HepG2 (cell line): Measurements from ENCODE around the gene FAF2. TPM values are rescaled to one million over a fixed set of nuclear protein-coding genes. Genes with fewer than 3 reads are reported as not detected.

Experiments used
- CEBPB ChIP-seq: IDR thresholded peaks from 2 replicates; pipeline ENCODE4 v1.6.1; 2011; ENCODE audit warnings: low read depth, low read length, improper control_type of control experiment, borderline replicate concordance
- ERF ChIP-seq: IDR thresholded peaks from 2 replicates; pipeline ENCODE4 v1.6.1; 2018; ENCODE audit warnings: missing biosample characterization, missing genetic modification reagents
- FOSL2 ChIP-seq: sonication (generic); formaldehyde crosslinking; IDR thresholded peaks from 2 replicates; pipeline ENCODE4 v1.4.0; 2020; ENCODE audit warnings: missing genetic modification reagents
- ISX ChIP-seq: sonication (generic); formaldehyde crosslinking; conservative IDR thresholded peaks from 2 replicates; pipeline ENCODE4 v1.5.0; 2020; ENCODE audit warnings: missing genetic modification reagents
- JUN ChIP-seq: sonication (generic); formaldehyde crosslinking; IDR thresholded peaks from 2 replicates; pipeline ENCODE4 v1.4.0; 2020; ENCODE audit warnings: mild to moderate bottlenecking, missing genetic modification reagents
- PHB2 ChIP-seq: fragments of 450-650 bp; IDR thresholded peaks from 2 replicates; pipeline ENCODE4 v1.6.1; 2018; ENCODE audit not compliant: partially characterized antibody
- POLR2AphosphoS5 ChIP-seq: IDR thresholded peaks from 2 replicates; pipeline ENCODE4 v1.6.1; 2012; ENCODE audit warnings: low read depth, low read length
- RFXAP ChIP-seq: sonication (generic); formaldehyde crosslinking; IDR thresholded peaks from 2 replicates; pipeline ENCODE4 v1.4.0; 2020; ENCODE audit warnings: missing genetic modification reagents, borderline replicate concordance
- RORA ChIP-seq: sonication (generic); formaldehyde crosslinking; IDR thresholded peaks from 2 replicates; pipeline ENCODE4 v1.5.0; 2020; ENCODE audit warnings: mild to moderate bottlenecking, missing genetic modification reagents, moderate library complexity
- SIX4 ChIP-seq: sonication (generic); formaldehyde crosslinking; IDR thresholded peaks from 2 replicates; pipeline ENCODE4 v1.4.0; 2020; ENCODE audit warnings: missing genetic modification reagents
- SOX5 ChIP-seq: IDR thresholded peaks from 2 replicates; pipeline ENCODE4 v1.6.1; 2016; ENCODE audit warnings: borderline replicate concordance
- TBX2 ChIP-seq: sonication (generic); formaldehyde crosslinking; IDR thresholded peaks from 2 replicates; pipeline ENCODE4 v1.5.0; 2020; ENCODE audit warnings: missing genetic modification reagents, mild to moderate bottlenecking, borderline replicate concordance
- TSC22D2 ChIP-seq: sonication (generic); formaldehyde crosslinking; IDR thresholded peaks from 2 replicates; pipeline ENCODE4 v1.5.1; 2020; ENCODE audit warnings: missing genetic modification reagents, mild to moderate bottlenecking, borderline replicate concordance
- ZBTB20 ChIP-seq: sonication (generic); formaldehyde crosslinking; IDR thresholded peaks from 2 replicates; pipeline ENCODE4 v1.8.1; 2023; ENCODE audit warnings: missing genetic modification reagents, low read depth, mild to moderate bottlenecking, borderline replicate concordance
- ZBTB38 ChIP-seq: sonication (generic); formaldehyde crosslinking; IDR thresholded peaks from 2 replicates; pipeline ENCODE4 v1.5.1; 2020; ENCODE audit warnings: mild to moderate bottlenecking, missing genetic modification reagents
- ZFX ChIP-seq: sonication (generic); formaldehyde crosslinking; IDR thresholded peaks from 2 replicates; pipeline ENCODE4 v1.4.0; 2020; ENCODE audit warnings: mild to moderate bottlenecking, low read depth, missing genetic modification reagents, moderate library complexity
- ZNF317 ChIP-seq: sonication (generic); formaldehyde crosslinking; IDR thresholded peaks from 2 replicates; pipeline ENCODE4 v1.5.0; 2020; ENCODE audit warnings: mild to moderate bottlenecking, missing genetic modification reagents
- ZNF33A ChIP-seq: sonication (generic); formaldehyde crosslinking; IDR thresholded peaks from 2 replicates; pipeline ENCODE4 v1.5.1; 2020; ENCODE audit warnings: missing genetic modification reagents, mild to moderate bottlenecking, moderate library complexity, borderline replicate concordance
- polyA plus RNA-seq, 8 experiments: library from polyadenylated mRNA; depleted of rRNA in 3 of 8; stranded (reverse) in 7 of 8; unstranded in 1 of 8; fragments of >200 nt; fragmentation: Illumina TruSeq in 4 of 8; extraction: Trizol in 4 of 8; gene quantifications; 2 replicates each; pipeline versions ENCODE4 v1.2.1 to v1.2.3, GENCODE V29; 2011 to 2016; ENCODE audit warnings: low read depth in 4 of 8, missing spikeins in 1 of 8, mixed read lengths in 1 of 8; ENCODE audit not compliant: insufficient read depth in 1 of 8
- total RNA-seq, 5 experiments: library from RNA; depleted of rRNA; stranded (reverse); fragments of >200 nt; fragmentation: Illumina TruSeq; extraction: Trizol; gene quantifications; 2 replicates each; pipeline ENCODE4 v1.2.3, GENCODE V29; 2016; ENCODE audit warnings: low read depth in 1 of 5
- TF ChIP-seq, protein P1 (sequence below): sonication (generic); formaldehyde crosslinking; IDR thresholded peaks from 2 replicates; pipeline ENCODE4 v1.4.0; 2020; ENCODE audit warnings: missing genetic modification reagents, borderline replicate concordance
- TF ChIP-seq, protein P2 (sequence below): sonication (generic); formaldehyde crosslinking; IDR thresholded peaks from 2 replicates; pipeline ENCODE4 v1.8.0; 2022; ENCODE audit warnings: missing genetic modification reagents, mild to moderate bottlenecking, borderline replicate concordance
- TF ChIP-seq, protein P3 (sequence below): sonication (generic); formaldehyde crosslinking; IDR thresholded peaks from 2 replicates; pipeline ENCODE4 v1.5.1; 2020; ENCODE audit warnings: mild to moderate bottlenecking, missing genetic modification reagents, moderate library complexity
- TF ChIP-seq, protein P4 (sequence below): sonication (generic); formaldehyde crosslinking; IDR thresholded peaks from 2 replicates; pipeline ENCODE4 v1.4.0; 2020; ENCODE audit warnings: missing genetic modification reagents

Gene FAF2
- total and polyA plus RNA-seq, 2 of the 13 experiments (the other 11 are each of a cell fraction or from before 2014, with no cell fraction given) = 27.8 to 34.3 TPM

DNA sequence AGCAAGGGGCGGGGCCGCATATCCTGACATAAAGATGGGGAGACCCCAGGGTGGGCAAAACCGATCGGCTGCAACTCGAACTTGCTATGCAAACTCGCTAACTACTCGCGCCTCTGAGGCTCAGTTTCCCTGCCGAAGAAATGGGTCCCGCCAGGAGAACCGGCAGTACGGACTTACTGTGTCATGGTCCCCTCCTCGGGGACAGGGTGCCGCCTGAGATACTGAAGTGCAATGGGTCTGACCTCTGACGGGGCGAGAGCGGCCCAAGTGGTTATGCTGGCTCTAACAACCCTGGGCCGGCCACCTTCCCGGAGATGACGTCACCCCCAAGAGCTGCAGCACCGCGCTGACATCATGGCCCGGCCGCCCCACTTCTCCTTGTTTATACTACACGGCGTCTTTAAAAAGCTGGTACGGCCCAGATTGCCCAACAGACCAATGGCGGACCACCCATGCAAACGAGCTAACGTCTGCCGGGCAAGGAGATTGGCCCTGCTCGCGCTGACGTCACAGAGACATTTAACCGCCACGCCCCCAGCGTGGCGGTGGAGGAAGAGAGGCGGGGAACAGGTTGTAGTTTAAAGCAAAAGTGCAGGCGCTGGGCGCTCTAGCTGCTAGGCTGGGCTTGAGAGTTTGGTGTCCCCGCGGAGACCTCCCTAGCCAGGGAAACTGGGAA is 89.5 kb downstream of the FAF2 start (continued):
- TF ChIP-seq, protein P1, sequence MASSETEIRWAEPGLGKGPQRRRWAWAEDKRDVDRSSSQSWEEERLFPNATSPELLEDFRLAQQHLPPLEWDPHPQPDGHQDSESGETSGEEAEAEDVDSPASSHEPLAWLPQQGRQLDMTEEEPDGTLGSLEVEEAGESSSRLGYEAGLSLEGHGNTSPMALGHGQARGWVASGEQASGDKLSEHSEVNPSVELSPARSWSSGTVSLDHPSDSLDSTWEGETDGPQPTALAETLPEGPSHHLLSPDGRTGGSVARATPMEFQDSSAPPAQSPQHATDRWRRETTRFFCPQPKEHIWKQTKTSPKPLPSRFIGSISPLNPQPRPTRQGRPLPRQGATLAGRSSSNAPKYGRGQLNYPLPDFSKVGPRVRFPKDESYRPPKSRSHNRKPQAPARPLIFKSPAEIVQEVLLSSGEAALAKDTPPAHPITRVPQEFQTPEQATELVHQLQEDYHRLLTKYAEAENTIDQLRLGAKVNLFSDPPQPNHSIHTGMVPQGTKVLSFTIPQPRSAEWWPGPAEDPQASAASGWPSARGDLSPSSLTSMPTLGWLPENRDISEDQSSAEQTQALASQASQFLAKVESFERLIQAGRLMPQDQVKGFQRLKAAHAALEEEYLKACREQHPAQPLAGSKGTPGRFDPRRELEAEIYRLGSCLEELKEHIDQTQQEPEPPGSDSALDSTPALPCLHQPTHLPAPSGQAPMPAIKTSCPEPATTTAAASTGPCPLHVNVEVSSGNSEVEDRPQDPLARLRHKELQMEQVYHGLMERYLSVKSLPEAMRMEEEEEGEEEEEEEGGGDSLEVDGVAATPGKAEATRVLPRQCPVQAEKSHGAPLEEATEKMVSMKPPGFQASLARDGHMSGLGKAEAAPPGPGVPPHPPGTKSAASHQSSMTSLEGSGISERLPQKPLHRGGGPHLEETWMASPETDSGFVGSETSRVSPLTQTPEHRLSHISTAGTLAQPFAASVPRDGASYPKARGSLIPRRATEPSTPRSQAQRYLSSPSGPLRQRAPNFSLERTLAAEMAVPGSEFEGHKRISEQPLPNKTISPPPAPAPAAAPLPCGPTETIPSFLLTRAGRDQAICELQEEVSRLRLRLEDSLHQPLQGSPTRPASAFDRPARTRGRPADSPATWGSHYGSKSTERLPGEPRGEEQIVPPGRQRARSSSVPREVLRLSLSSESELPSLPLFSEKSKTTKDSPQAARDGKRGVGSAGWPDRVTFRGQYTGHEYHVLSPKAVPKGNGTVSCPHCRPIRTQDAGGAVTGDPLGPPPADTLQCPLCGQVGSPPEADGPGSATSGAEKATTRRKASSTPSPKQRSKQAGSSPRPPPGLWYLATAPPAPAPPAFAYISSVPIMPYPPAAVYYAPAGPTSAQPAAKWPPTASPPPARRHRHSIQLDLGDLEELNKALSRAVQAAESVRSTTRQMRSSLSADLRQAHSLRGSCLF (CRISPR knock-in tag) = 0 out of 2 replicates have a peak, but pooled peaks have one; percentile 17
- TF ChIP-seq SOX5 (CRISPR knock-in tag) (no peak), ZNF317 (peak; percentile 48; the same call in 1 of the 2 replicates), ISX (no peak), FOSL2 (CRISPR knock-in tag) (peak; percentile 55), ZNF33A (no peak), ZBTB20 (CRISPR knock-in tag) (peak; percentile 38; the same call in 1 of the 2 replicates), TBX2 (CRISPR knock-in tag) (0 out of 2 replicates have a peak, but pooled peaks have one; percentile 40), CEBPB (peak; percentile 94), RFXAP (CRISPR knock-in tag) (peak; percentile 69), TSC22D2 (0 out of 2 replicates have a peak, but pooled peaks have one; percentile 8), JUN (peak; percentile 88; the same call in 1 of the 2 replicates), POLR2AphosphoS5 (peak; percentile 49; the same call in 1 of the 2 replicates), RORA (no peak), ERF (CRISPR knock-in tag) (0 out of 2 replicates have a peak, but pooled peaks have one; percentile 3), PHB2 (no peak), ZFX (peak; percentile 58), ZBTB38 (CRISPR knock-in tag) (no peak), SIX4 (CRISPR knock-in tag) (no peak)
- TF ChIP-seq, protein P2, sequence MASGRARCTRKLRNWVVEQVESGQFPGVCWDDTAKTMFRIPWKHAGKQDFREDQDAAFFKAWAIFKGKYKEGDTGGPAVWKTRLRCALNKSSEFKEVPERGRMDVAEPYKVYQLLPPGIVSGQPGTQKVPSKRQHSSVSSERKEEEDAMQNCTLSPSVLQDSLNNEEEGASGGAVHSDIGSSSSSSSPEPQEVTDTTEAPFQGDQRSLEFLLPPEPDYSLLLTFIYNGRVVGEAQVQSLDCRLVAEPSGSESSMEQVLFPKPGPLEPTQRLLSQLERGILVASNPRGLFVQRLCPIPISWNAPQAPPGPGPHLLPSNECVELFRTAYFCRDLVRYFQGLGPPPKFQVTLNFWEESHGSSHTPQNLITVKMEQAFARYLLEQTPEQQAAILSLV (CRISPR knock-in tag) = 0 out of 2 replicates have a peak, but pooled peaks have one; percentile 13
- TF ChIP-seq, protein P3, sequence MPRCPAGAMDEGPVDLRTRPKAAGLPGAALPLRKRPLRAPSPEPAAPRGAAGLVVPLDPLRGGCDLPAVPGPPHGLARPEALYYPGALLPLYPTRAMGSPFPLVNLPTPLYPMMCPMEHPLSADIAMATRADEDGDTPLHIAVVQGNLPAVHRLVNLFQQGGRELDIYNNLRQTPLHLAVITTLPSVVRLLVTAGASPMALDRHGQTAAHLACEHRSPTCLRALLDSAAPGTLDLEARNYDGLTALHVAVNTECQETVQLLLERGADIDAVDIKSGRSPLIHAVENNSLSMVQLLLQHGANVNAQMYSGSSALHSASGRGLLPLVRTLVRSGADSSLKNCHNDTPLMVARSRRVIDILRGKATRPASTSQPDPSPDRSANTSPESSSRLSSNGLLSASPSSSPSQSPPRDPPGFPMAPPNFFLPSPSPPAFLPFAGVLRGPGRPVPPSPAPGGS (CRISPR knock-in tag) = 0 out of 2 replicates have a peak, but pooled peaks have one; percentile 22
- TF ChIP-seq, protein P4, sequence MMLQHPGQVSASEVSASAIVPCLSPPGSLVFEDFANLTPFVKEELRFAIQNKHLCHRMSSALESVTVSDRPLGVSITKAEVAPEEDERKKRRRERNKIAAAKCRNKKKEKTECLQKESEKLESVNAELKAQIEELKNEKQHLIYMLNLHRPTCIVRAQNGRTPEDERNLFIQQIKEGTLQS (CRISPR knock-in tag) = peak; percentile 71
